Fibroblast of skin of right quadriceps (primary cell): ENCODE results near the gene RDM1.
A peak's percentile ranks its signal among the peaks of the same experiment; 100 is the strongest.
"Not testable (repeated sequence)": the region's sequence is repeated elsewhere in the genome, so short reads cannot be mapped to it uniquely, and the experiment has no call there.

Experiments
- DNase-seq: peaks from one replicate; pipeline ENCODE4 v3.0.0-alpha.2; 2013

Gene RDM1

GRCh38 chr17:35930211-35931065, at the start of gene RDM1:
Gene RDM1, minus strand, starts transcription at chr17:35930773. Its CDS starts 46 bp downstream, at chr17:35930727.
- DNase-seq = peak; percentile 65

GRCh38 chr17:35978346-35978745, 47.8 kb upstream of the RDM1 start:
- no peak for DNase-seq

GRCh38 chr17:35977509-35977908, 46.9 kb upstream of the RDM1 start:
- DNase-seq = no peak

GRCh38 chr17:35973333-35974260, 43.0 kb upstream of the RDM1 start:
- DNase-seq = no peak

- DNase-seq = no peak
These were observed 42.4 kb upstream of the RDM1 start for GRCh38 chr17:35972945-35973332.

- no peak for DNase-seq
These were observed 42.0 kb upstream of the RDM1 start for GRCh38 chr17:35972535-35972934.

GRCh38 chr17:35972066-35972465, 41.5 kb upstream of the RDM1 start:
- no peak for DNase-seq

- DNase-seq = peak; percentile 61
These were observed 39.2 kb upstream of the RDM1 start for GRCh38 chr17:35969558-35970380.

GRCh38 chr17:35968520-35969054, 38.0 kb upstream of the RDM1 start:
- no peak for DNase-seq

- DNase-seq = no peak
These were observed 34.7 kb upstream of the RDM1 start for GRCh38 chr17:35965272-35965671.

- no peak for DNase-seq
These were observed 33.1 kb upstream of the RDM1 start for GRCh38 chr17:35963663-35964062.

- DNase-seq = no peak
These were observed 23.1 kb upstream of the RDM1 start for GRCh38 chr17:35953720-35954119.

- no peak for DNase-seq
These were observed 18.8 kb upstream of the RDM1 start for GRCh38 chr17:35949401-35949800.

GRCh38 chr17:35948092-35948491, 17.5 kb upstream of the RDM1 start:
- no peak for DNase-seq

GRCh38 chr17:35947156-35947585, 16.6 kb upstream of the RDM1 start:
- peak; percentile 28 for DNase-seq

GRCh38 chr17:35944151-35944550, 13.6 kb upstream of the RDM1 start:
- DNase-seq = no peak

GRCh38 chr17:35943537-35943936, 13.0 kb upstream of the RDM1 start, which contains the start of gene LYZL6:
Gene LYZL6, minus strand, starts transcription at chr17:35943713. Its CDS starts 4,357 bp downstream, at chr17:35939356.
- DNase-seq = no peak

- DNase-seq = no peak
These were observed 12.1 kb upstream of the RDM1 start for GRCh38 chr17:35942588-35943186.

GRCh38 chr17:35938492-35938891, 7.9 kb upstream of the RDM1 start:
- DNase-seq = not testable (repeated sequence)

- no peak for DNase-seq
These were observed 5.5 kb upstream of the RDM1 start for GRCh38 chr17:35936063-35936462.

GRCh38 chr17:35934760-35935159, 4.2 kb upstream of the RDM1 start:
- DNase-seq = no peak

- DNase-seq = peak; percentile 15
These were observed 2.0 kb upstream of the RDM1 start for GRCh38 chr17:35932586-35932985.
